ENCODE measurements around the gene CD53. TPM values are rescaled to one million over a fixed set of nuclear protein-coding genes. Genes with fewer than 3 reads are reported as not detected.
A peak's percentile ranks its signal among the peaks of the same experiment; 100 is the strongest.
"Not testable (repeated sequence)": the region's sequence is repeated elsewhere in the genome, so short reads cannot be mapped to it uniquely, and the experiment has no call there.

CD53 gene, protein sequence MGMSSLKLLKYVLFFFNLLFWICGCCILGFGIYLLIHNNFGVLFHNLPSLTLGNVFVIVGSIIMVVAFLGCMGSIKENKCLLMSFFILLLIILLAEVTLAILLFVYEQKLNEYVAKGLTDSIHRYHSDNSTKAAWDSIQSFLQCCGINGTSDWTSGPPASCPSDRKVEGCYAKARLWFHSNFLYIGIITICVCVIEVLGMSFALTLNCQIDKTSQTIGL
- polyA plus RNA-seq (2011; rRNA removed) (not detected in 2 replicates), polyA minus RNA-seq (2011; rRNA and poly(A)+ RNA removed) (not detected in 2 replicates)

DNA sequence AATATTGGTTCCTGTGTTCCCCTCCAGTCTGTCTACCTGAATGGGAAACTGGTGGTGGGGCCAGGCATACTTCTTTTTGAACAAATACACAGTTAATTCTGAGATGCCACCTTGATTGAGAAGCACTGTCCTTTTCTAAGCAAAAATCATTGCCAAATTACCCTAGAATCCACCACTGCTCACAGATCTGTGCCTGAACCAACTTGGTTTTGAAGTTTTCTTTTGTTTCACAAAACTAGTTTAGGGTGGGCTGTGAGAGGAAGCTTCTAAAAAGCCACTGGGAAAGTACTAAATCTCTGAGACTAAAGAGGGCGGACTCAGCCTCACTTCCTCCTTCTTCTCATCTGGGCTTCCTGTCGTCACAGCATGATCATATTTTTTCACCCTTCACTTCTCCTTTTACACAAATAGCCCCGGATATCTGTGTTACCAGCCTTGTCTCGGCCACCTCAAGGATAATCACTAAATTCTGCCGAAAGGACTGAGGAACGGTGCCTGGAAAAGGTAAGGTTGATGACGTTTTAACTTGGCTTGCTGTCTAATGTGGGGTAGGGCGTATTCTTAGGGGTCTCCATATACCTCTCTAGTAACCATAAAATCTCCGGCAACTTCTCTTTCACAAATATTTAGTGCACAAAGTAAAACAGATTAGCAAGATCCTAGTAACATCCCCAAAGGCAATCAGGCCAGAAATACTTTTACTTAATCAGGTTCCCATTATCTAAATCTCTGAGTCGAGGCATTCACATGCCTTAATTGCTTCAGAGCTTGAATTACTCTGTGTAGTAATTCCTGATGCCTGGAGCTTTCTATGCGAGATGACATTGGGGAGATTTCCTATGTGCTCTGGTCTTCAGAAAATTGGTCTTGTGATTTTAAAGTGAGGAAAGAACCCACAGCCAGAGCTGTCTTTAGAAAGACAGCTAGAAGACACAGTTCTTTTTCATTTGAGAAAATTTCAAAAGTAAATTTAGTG is at the start of gene CD53:
TSS of gene CD53 (plus strand) at position 404 of the 976 bp plus-strand sequence. CDS start 18,261 bp downstream, outside the sequence.
- peaks cover 4% of the 10 kb centered on the region; the same call in 1 of the 2 replicates for H3K27me3 ChIP-seq (ENCODE audit: control insufficient read depth, insufficient read depth, low read length)
- H3K4me3 ChIP-seq (ENCODE audit: low read depth, low read length) = no peak within 1 kb of the TSS
- ChIA-PET POLR2A (no interaction called here), CTCF (no interaction called here)
- no peak for DNase-seq (ENCODE audit: low read depth)
- TF ChIP-seq, protein P1, sequence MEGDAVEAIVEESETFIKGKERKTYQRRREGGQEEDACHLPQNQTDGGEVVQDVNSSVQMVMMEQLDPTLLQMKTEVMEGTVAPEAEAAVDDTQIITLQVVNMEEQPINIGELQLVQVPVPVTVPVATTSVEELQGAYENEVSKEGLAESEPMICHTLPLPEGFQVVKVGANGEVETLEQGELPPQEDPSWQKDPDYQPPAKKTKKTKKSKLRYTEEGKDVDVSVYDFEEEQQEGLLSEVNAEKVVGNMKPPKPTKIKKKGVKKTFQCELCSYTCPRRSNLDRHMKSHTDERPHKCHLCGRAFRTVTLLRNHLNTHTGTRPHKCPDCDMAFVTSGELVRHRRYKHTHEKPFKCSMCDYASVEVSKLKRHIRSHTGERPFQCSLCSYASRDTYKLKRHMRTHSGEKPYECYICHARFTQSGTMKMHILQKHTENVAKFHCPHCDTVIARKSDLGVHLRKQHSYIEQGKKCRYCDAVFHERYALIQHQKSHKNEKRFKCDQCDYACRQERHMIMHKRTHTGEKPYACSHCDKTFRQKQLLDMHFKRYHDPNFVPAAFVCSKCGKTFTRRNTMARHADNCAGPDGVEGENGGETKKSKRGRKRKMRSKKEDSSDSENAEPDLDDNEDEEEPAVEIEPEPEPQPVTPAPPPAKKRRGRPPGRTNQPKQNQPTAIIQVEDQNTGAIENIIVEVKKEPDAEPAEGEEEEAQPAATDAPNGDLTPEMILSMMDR (IDR thresholded peaks at IDR 0.05; ENCODE audit: insufficient read depth, low read depth, low read length) = no peak
- H3K36me3 ChIP-seq (ENCODE audit: control insufficient read depth, insufficient read depth, low read length) = no peaks in the 10 kb centered on the region

DNA sequence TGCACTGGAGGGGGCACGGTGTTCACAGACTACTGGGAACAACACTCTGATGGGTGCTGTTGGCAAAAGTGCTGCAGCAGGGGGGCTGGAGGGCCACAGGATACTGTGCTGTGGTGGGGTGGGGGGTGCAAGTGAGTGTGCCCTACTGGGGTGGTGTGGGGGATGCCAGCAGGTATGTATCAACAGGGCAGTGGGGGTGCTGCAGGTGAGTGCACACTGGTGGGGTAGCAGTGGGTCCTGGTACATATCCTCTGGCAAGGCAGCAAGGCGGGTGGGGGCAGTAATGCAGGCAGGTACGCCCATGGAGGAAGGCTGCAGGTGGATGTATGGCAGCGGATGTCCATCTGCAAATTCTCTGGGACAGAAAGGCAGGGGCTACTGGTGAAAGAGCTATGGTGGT is 48.8 kb upstream of the CD53 start:
- no peaks in the 10 kb centered on the region for H3K27me3 ChIP-seq (ENCODE audit: control insufficient read depth, insufficient read depth, low read length)
- no peak overlapping the region for H3K4me3 ChIP-seq (ENCODE audit: low read depth, low read length)
- DNase-seq (ENCODE audit: low read depth) = no peak
- TF ChIP-seq, protein P1 (IDR thresholded peaks at IDR 0.05; ENCODE audit: insufficient read depth, low read depth, low read length) = no peak
- CTCF ChIA-PET = no interaction called here
- POLR2A ChIA-PET = no interaction called here
- no peaks in the 10 kb centered on the region for H3K36me3 ChIP-seq (ENCODE audit: control insufficient read depth, insufficient read depth, low read length)

DNA sequence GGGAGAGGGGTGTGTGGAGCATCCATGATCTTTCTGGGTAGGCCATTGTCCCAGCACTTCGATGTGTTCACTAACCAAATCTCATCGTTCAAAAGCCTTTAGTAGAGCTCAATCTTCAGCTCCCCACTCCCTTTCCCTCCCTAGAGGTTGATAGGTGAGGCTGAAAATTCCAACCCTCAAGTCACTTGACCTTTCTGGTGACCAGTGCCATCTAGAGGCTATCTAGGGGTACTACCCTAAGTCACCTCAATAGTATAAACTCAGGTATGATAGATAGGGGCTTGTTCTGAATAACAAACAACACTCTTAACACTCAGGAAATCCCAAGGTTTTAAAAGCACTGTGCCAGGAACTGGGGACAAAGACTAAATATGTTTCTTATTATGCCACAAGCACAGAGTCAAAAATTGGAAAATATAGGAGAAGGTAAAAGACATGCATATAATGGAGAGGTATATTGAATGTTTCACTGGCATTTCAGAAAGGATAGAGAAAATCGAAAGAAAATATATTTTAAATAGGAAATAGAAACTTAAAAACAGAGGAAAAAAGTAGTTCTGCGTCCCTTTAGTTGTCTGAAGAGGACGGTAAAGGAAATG is 42.9 kb upstream of the CD53 start:
- DNase-seq (ENCODE audit: low read depth) = no peak
- Histone ChIP-seq H3K36me3 (ENCODE audit: control insufficient read depth, insufficient read depth, low read length) (no peaks in the 10 kb centered on the region), H3K4me3 (ENCODE audit: low read depth, low read length) (no peak overlapping the region), H3K27me3 (ENCODE audit: control insufficient read depth, insufficient read depth, low read length) (no peaks in the 10 kb centered on the region; the same call in 1 of the 2 replicates)
- POLR2A ChIA-PET = no interaction called here
- TF ChIP-seq, protein P1 (IDR thresholded peaks at IDR 0.05; ENCODE audit: insufficient read depth, low read depth, low read length) = peak; percentile 79
- CTCF ChIA-PET = interaction anchor here (1.4 kb wide), 1 partner anchor 12 kb away, joined by 4 read pairs; no protein-coding TSS in a partner anchor

DNA sequence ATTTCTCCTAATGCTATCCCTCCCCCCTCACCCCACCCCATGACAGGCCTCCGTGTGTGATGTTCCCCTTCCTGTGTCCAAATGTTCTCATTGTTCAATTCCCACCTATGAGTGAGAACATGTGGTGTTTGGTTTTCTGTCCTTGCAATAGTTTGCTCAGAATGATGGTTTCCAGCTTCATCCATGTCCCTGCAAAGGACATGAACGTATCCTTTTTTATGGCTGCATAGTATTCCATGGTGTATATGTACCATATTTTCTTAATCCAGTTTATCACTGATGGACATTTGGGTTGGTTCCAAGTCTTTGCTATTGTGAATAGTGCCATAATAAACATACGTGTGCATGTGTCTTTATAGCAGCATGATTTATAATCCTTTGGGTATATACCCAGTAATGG is 39.2 kb upstream of the CD53 start:
- CTCF ChIA-PET; H3K36me3 ChIP-seq (ENCODE audit: control insufficient read depth, insufficient read depth, low read length); H3K27me3 ChIP-seq (ENCODE audit: control insufficient read depth, insufficient read depth, low read length); DNase-seq (ENCODE audit: low read depth); H3K4me3 ChIP-seq (ENCODE audit: low read depth, low read length); POLR2A ChIA-PET: not testable (repeated sequence)

DNA sequence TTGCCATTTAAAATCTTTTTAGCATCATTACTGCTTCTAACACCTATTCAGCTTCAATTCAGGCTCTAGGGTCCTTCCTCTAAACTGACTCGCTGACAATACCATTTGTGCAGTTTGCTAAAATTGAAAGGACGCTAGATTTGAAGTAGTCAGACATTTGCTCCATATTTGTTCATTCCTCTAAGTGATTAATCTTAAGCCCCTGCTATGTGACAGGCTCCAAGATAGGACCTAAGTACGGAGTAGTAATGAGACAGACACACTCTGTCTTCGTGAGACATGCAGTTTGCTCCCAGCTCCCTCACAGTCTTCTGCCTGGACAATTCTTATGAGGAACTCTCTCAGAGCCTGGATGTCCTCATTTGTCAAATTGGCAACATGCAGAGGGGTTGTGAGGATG is 26.1 kb upstream of the CD53 start:
- Histone ChIP-seq H3K36me3 (ENCODE audit: control insufficient read depth, insufficient read depth, low read length) (no peaks in the 10 kb centered on the region), H3K27me3 (ENCODE audit: control insufficient read depth, insufficient read depth, low read length) (no peaks in the 10 kb centered on the region; the same call in none of the 2 replicates), H3K4me3 (ENCODE audit: low read depth, low read length) (no peak overlapping the region)
- TF ChIP-seq, protein P1 (IDR thresholded peaks at IDR 0.05; ENCODE audit: insufficient read depth, low read depth, low read length) = no peak
- no peak for DNase-seq (ENCODE audit: low read depth)
- POLR2A ChIA-PET = no interaction called here
- CTCF ChIA-PET = interaction anchor here (0.6 to 1.0 kb wide), 4 partner anchors 19 to 1057 kb away, joined by 3 to 7 read pairs (median 4); no protein-coding TSS in a partner anchor
